Neural progenitor cell (in vitro differentiated cells): ENCODE data around the gene PDK3. TPM values are rescaled to one million over a fixed set of nuclear protein-coding genes. Genes with fewer than 3 reads are reported as not detected.

Experiments used
- DNase-seq: peaks from one replicate; pipeline ENCODE4 v3.0.0-alpha.2; 2016; ENCODE audit warnings: low spot score
- H2AFZ ChIP-seq: fragments of 200-600 bp; sonication (generic); replicated peaks from 2 replicates; pipeline ENCODE4 v1.6.1; 2016; ENCODE audit warnings: antibody characterized with exemption
- H3F3A ChIP-seq: fragments of 200-600 bp; sonication (generic); 2 replicates; pipeline ENCODE4 v1.6.1; 2016; ENCODE audit warnings: antibody characterized with exemption, low read depth
- H3K27ac ChIP-seq: fragments of 200-600 bp; sonication (generic); 2 replicates; pipeline ENCODE4 v1.5.1; 2016; ENCODE audit warnings: mild to moderate bottlenecking
- H3K27me3 ChIP-seq: fragments of 200-600 bp; sonication (generic); 2 replicates; pipeline ENCODE4 v1.6.1; 2016; ENCODE audit warnings: mild to moderate bottlenecking, moderate library complexity
- H3K36me3 ChIP-seq: fragments of 200-600 bp; sonication (generic); 2 replicates; pipeline ENCODE4 v1.5.1; 2016
- H3K4me1 ChIP-seq: fragments of 200-600 bp; sonication (generic); 2 replicates; pipeline ENCODE4 v1.6.1; 2016; ENCODE audit warnings: mixed run types
- H3K4me2 ChIP-seq: fragments of 200-600 bp; sonication (generic); 2 replicates; pipeline ENCODE4 v1.6.1; 2016
- H3K4me3 ChIP-seq: fragments of 200-600 bp; sonication (generic); 2 replicates; pipeline ENCODE4 v1.5.1; 2016
- H3K79me2 ChIP-seq: fragments of 200-600 bp; sonication (generic); 2 replicates; pipeline ENCODE4 v1.6.1; 2016; ENCODE audit warnings: low read depth
- H3K9ac ChIP-seq: fragments of 200-600 bp; sonication (generic); 2 replicates; pipeline ENCODE4 v1.6.1; 2016
- H3K9me3 ChIP-seq: fragments of 200-600 bp; sonication (generic); 2 replicates; pipeline ENCODE4 v1.5.1; 2016; ENCODE audit warnings: low read depth
- H4K20me1 ChIP-seq: fragments of 200-600 bp; sonication (generic); 2 replicates; pipeline ENCODE4 v1.6.1; 2016; ENCODE audit warnings: low read depth
- H3K27ac Mint-ChIP-seq: 3 replicates; pipeline ENCODE4 v1.8.0; 2021; ENCODE audit warnings: mixed read lengths
- H3K27me3 Mint-ChIP-seq: 2 replicates; pipeline ENCODE4 v1.8.0; 2022; ENCODE audit warnings: low read depth, mild to moderate bottlenecking, inconsistent platforms, moderate library complexity, mixed read lengths; ENCODE audit not compliant: insufficient read depth
- H3K36me3 Mint-ChIP-seq: 3 replicates; pipeline ENCODE4 v1.8.0; 2021; ENCODE audit warnings: mixed read lengths
- H3K4me1 Mint-ChIP-seq: 3 replicates; pipeline ENCODE4 v1.8.0; 2021; ENCODE audit warnings: mixed read lengths
- H3K4me3 Mint-ChIP-seq: 3 replicates; pipeline ENCODE4 v1.8.0; 2021; ENCODE audit warnings: mild to moderate bottlenecking, moderate library complexity, mixed read lengths
- H3K9me3 Mint-ChIP-seq: 3 replicates; pipeline ENCODE4 v1.8.0; 2020; ENCODE audit warnings: mixed read lengths
- EZH2 ChIP-seq: fragments of 200-600 bp; sonication (generic); IDR thresholded peaks from 2 replicates; pipeline ENCODE4 v1.6.1; 2017; ENCODE audit warnings: antibody characterized with exemption, mild to moderate bottlenecking, moderate library complexity
- EZH2phosphoT487 ChIP-seq: fragments of 200-600 bp; sonication (generic); IDR thresholded peaks from 2 replicates; pipeline ENCODE4 v1.6.1; 2017; ENCODE audit warnings: antibody characterized with exemption
- total RNA-seq: library from RNA; depleted of rRNA; stranded (reverse); fragments of >200 nt; gene quantifications from 2 replicates; pipeline ENCODE4 v1.2.3, GENCODE V29; 2015; ENCODE audit warnings: low replicate concordance
- TF ChIP-seq, protein P1 (sequence below): fragments of 200-600 bp; sonication (generic); IDR thresholded peaks from 2 replicates; pipeline ENCODE4 v1.5.1; 2017; ENCODE audit warnings: antibody characterized with exemption, mild to moderate bottlenecking

PDK3 gene
- total RNA-seq, 1 donor from 2014 or later, result 100 TPM

DNA sequence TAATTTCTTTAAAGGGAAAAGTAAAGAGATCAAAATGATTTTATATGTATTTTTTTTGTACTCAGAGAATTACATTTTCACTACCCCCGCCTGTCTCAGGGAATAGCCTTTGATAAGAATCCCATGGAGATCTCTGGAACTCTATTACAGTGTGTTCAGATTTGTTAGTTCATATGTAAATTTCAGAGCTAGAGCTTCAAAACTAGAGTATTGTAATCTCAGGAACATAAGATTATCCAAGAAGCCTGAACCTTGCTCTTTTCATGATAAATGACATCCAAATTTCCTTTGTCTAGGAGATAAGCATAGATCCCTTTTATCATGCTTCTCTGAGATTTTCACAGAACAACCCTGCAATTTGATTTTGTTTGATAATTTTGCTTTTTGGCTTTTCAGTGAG is 82.9 kb downstream of the PDK3 start:
- no peak overlapping the region for H3K4me3 Mint-ChIP-seq
- H3K9me3 ChIP-seq, result no peaks in the 10 kb centered on the region
- H3K27me3 Mint-ChIP-seq, result peaks cover 5% of the 10 kb centered on the region
- H3K9me3 Mint-ChIP-seq, result no peaks in the 10 kb centered on the region
- no peak overlapping the region for H3K4me3 ChIP-seq
- no peak overlapping the region for H3K4me2 ChIP-seq
- TF ChIP-seq EZH2phosphoT487, result no peak
- TF ChIP-seq, protein P1, sequence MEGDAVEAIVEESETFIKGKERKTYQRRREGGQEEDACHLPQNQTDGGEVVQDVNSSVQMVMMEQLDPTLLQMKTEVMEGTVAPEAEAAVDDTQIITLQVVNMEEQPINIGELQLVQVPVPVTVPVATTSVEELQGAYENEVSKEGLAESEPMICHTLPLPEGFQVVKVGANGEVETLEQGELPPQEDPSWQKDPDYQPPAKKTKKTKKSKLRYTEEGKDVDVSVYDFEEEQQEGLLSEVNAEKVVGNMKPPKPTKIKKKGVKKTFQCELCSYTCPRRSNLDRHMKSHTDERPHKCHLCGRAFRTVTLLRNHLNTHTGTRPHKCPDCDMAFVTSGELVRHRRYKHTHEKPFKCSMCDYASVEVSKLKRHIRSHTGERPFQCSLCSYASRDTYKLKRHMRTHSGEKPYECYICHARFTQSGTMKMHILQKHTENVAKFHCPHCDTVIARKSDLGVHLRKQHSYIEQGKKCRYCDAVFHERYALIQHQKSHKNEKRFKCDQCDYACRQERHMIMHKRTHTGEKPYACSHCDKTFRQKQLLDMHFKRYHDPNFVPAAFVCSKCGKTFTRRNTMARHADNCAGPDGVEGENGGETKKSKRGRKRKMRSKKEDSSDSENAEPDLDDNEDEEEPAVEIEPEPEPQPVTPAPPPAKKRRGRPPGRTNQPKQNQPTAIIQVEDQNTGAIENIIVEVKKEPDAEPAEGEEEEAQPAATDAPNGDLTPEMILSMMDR, result no peak
- TF ChIP-seq EZH2, result no peak
- H3K4me1 Mint-ChIP-seq, result no peaks in the 10 kb centered on the region
- no peak overlapping the region for H2AFZ ChIP-seq
- H3K4me1 ChIP-seq, result peaks cover 22% of the 10 kb centered on the region
- H3K79me2 ChIP-seq, result no peaks in the 10 kb centered on the region
- H3K36me3 Mint-ChIP-seq, result peaks cover 2% of the 10 kb centered on the region
- no peak for DNase-seq
- no peaks in the 10 kb centered on the region for H3F3A ChIP-seq
- H3K27me3 ChIP-seq, result no peaks in the 10 kb centered on the region
- no peaks in the 10 kb centered on the region for H3K36me3 ChIP-seq
- H3K27ac Mint-ChIP-seq, result no peak overlapping the region
- no peak overlapping the region for H3K27ac ChIP-seq
- H4K20me1 ChIP-seq, result no peaks in the 10 kb centered on the region
- no peak overlapping the region for H3K9ac ChIP-seq

DNA sequence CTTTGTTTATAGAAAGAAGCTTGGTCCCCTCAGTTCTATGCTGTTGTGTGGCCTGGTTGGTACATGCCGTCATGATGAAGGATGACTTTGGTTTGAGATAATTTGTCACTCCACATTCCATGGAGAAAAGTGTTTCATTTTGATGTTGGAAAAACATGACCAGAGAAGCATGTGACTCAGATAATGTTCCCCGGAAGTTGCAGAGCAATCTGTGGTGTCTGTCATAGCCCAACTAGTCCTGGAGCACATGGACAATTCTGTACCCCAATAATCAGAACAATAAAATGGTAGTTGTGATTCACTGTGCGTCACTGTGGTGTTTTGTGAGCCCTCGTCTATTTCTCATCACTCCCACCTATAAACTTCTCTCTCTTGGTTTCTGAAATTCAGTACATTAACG is 85.1 kb downstream of the PDK3 start:
- Histone ChIP-seq H3F3A (no peaks in the 10 kb centered on the region), H3K79me2 (no peaks in the 10 kb centered on the region), H3K27ac (no peak overlapping the region), H4K20me1 (no peaks in the 10 kb centered on the region), H3K4me3 (no peak overlapping the region), H3K9me3 (no peaks in the 10 kb centered on the region), H3K27me3 (no peaks in the 10 kb centered on the region), H3K9ac (no peak overlapping the region), H3K36me3 (no peaks in the 10 kb centered on the region), H2AFZ (no peak overlapping the region), H3K4me1 (peaks cover 22% of the 10 kb centered on the region), H3K4me2 (no peak overlapping the region)
- no peaks in the 10 kb centered on the region for H3K4me1 Mint-ChIP-seq
- DNase-seq, result no peak
- peaks cover 5% of the 10 kb centered on the region for H3K27me3 Mint-ChIP-seq
- TF ChIP-seq, protein P1, result no peak
- TF ChIP-seq EZH2phosphoT487 (no peak), EZH2 (no peak)
- peaks cover 3% of the 10 kb centered on the region for H3K9me3 Mint-ChIP-seq
- H3K27ac Mint-ChIP-seq, result no peak overlapping the region
- peaks cover 2% of the 10 kb centered on the region for H3K36me3 Mint-ChIP-seq
- H3K4me3 Mint-ChIP-seq, result no peak overlapping the region

DNA sequence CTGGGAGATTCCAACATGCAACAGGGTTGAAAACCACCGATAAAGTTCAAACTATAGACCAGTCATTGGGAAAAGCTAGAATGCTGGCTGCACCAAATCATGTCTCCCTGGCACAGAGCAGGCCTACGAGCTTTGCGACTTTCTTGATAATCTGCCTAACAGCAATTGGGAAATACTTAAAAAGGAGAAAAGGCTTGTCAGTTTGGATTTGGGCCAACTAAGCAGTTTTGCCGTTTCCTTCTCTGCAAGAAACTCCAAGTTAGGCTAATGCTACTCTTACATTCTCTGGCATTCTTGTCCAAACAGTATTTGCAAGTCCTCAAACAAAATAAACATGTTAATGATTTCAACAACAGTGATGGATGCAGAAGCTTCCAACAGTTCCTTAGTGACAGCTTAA is 87.9 kb downstream of the PDK3 start:
- Histone ChIP-seq H3K9ac (no peak overlapping the region), H3F3A (no peaks in the 10 kb centered on the region), H3K9me3 (no peaks in the 10 kb centered on the region), H3K4me2 (no peak overlapping the region), H3K27me3 (no peaks in the 10 kb centered on the region), H2AFZ (no peak overlapping the region), H3K4me1 (peaks cover 14% of the 10 kb centered on the region), H3K4me3 (no peak overlapping the region), H3K36me3 (no peaks in the 10 kb centered on the region), H4K20me1 (no peaks in the 10 kb centered on the region), H3K79me2 (no peaks in the 10 kb centered on the region), H3K27ac (no peak overlapping the region)
- TF ChIP-seq, protein P1, result no peak
- TF ChIP-seq EZH2phosphoT487 (no peak), EZH2 (no peak)
- Mint-ChIP-seq H3K4me3 (no peak overlapping the region), H3K9me3 (peaks cover 3% of the 10 kb centered on the region), H3K27me3 (peaks cover 7% of the 10 kb centered on the region), H3K4me1 (no peaks in the 10 kb centered on the region), H3K36me3 (no peaks in the 10 kb centered on the region), H3K27ac (no peak overlapping the region)
- DNase-seq, result no peak

DNA sequence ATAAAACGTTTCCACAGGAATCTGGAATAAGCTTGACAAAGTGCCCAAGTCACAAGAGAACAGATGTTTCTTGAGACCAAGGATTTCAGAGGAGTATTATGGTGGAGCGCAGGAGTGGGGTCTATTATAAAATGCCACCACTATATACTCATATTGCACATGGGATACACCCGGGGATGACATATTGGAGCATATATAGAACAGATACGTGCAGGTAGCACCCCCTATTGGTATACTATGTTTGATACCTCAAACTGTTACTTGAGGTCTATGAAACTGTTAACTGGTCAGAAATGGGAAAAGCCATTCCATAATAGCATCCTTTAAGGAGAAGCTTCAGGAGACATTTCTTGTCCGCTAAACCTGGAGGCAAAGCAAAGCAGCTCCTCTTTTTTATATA is 96.0 kb downstream of the PDK3 start:
- Histone ChIP-seq H3K27ac (no peak overlapping the region), H2AFZ (no peak overlapping the region), H4K20me1 (no peaks in the 10 kb centered on the region), H3F3A (no peaks in the 10 kb centered on the region), H3K9ac (no peak overlapping the region), H3K4me2 (no peak overlapping the region), H3K4me3 (no peak overlapping the region), H3K79me2 (no peaks in the 10 kb centered on the region), H3K36me3 (no peaks in the 10 kb centered on the region), H3K9me3 (no peaks in the 10 kb centered on the region), H3K27me3 (no peaks in the 10 kb centered on the region), H3K4me1 (no peaks in the 10 kb centered on the region)
- no peak overlapping the region for H3K27ac Mint-ChIP-seq
- H3K27me3 Mint-ChIP-seq, result peaks cover 7% of the 10 kb centered on the region
- H3K9me3 Mint-ChIP-seq, result no peaks in the 10 kb centered on the region
- H3K36me3 Mint-ChIP-seq, result no peaks in the 10 kb centered on the region
- TF ChIP-seq, protein P1, result peak; percentile 48
- TF ChIP-seq EZH2, result no peak
- H3K4me1 Mint-ChIP-seq, result peaks cover 6% of the 10 kb centered on the region
- peak; percentile 31 for DNase-seq
- H3K4me3 Mint-ChIP-seq, result no peak overlapping the region
